Mesenchymal stem cell (in vitro differentiated cells and primary cell): ENCODE results near the gene SLC16A8.

ENCODE experiments used
- DNase-seq: peaks from one replicate; pipeline ENCODE4 v3.0.0-alpha.2; 2013
- H2AFZ ChIP-seq: one replicate; pipeline ENCODE4 v1.6.1; 2013; ENCODE audit warnings: low read depth, mild to moderate bottlenecking, control low read depth, inconsistent platforms, low read length, moderate library complexity
- H2AK5ac ChIP-seq: 2 replicates; pipeline ENCODE4 v1.6.1; 2013; ENCODE audit warnings: low read length, moderate library complexity, mild to moderate bottlenecking, inconsistent platforms; ENCODE audit not compliant: severe bottlenecking
- H2BK120ac ChIP-seq: one replicate; pipeline ENCODE4 v1.6.1; 2013; ENCODE audit warnings: low read depth, mild to moderate bottlenecking, inconsistent platforms, low read length, moderate library complexity
- H2BK12ac ChIP-seq, 2 experiments: one replicate each; pipeline ENCODE4 v1.6.1; 2013; ENCODE audit warnings: inconsistent platforms in 2 of 2, low read length in 2 of 2, mild to moderate bottlenecking in 2 of 2, moderate library complexity in 2 of 2, control low read depth in 1 of 2
- H2BK15ac ChIP-seq: one replicate; pipeline ENCODE4 v1.6.1; 2013; ENCODE audit warnings: mild to moderate bottlenecking, low read depth, inconsistent platforms; ENCODE audit not compliant: poor library complexity, severe bottlenecking
- H2BK5ac ChIP-seq: 2 replicates; pipeline ENCODE4 v1.6.1; 2013; ENCODE audit warnings: low read depth, mild to moderate bottlenecking, low read length, control low read depth, inconsistent platforms; ENCODE audit not compliant: poor library complexity, severe bottlenecking
- H3K14ac ChIP-seq, 2 experiments: one replicate each; pipeline ENCODE4 v1.6.1; 2013; ENCODE audit warnings: inconsistent platforms in 2 of 2, low read length in 2 of 2, control low read depth in 1 of 2, mild to moderate bottlenecking in 1 of 2, moderate library complexity in 1 of 2
- H3K18ac ChIP-seq, 2 experiments: one replicate each; pipeline ENCODE4 v1.6.1; 2013; ENCODE audit warnings: inconsistent platforms in 2 of 2, low read length in 2 of 2, control low read depth in 1 of 2, low read depth in 1 of 2, mild to moderate bottlenecking in 1 of 2
- H3K23ac ChIP-seq, 2 experiments: one replicate each; pipeline ENCODE4 v1.6.1; 2013; ENCODE audit warnings: inconsistent platforms in 2 of 2, low read length in 2 of 2, mild to moderate bottlenecking in 2 of 2, moderate library complexity in 2 of 2, control low read depth in 1 of 2
- H3K27ac ChIP-seq: 2 replicates; pipeline ENCODE4 v1.5.1; 2013; ENCODE audit warnings: mild to moderate bottlenecking, moderate library complexity, low read length, control low read depth, inconsistent platforms; ENCODE audit not compliant: poor library complexity, severe bottlenecking
- H3K27me3 ChIP-seq, 2 experiments: 2 replicates each; pipeline versions ENCODE4 v1.6.1 to v1.7.0; 2013; ENCODE audit warnings: low read length in 2 of 2, mild to moderate bottlenecking in 2 of 2, moderate library complexity in 2 of 2, control low read depth in 1 of 2, inconsistent platforms in 1 of 2; ENCODE audit not compliant: control insufficient read depth in 1 of 2, insufficient read depth in 1 of 2
- H3K36me3 ChIP-seq, 2 experiments: 2 replicates each; pipeline versions ENCODE4 v1.6.1 to v1.7.0; 2013; ENCODE audit warnings: low read length in 2 of 2, control low read depth in 1 of 2, inconsistent platforms in 1 of 2, low read depth in 1 of 2, mild to moderate bottlenecking in 1 of 2; ENCODE audit not compliant: insufficient read depth in 2 of 2, control insufficient read depth in 1 of 2
- H3K4ac ChIP-seq, 2 experiments: one replicate each; pipeline ENCODE4 v1.6.1; 2013; ENCODE audit warnings: inconsistent platforms in 2 of 2, low read length in 2 of 2, mild to moderate bottlenecking in 2 of 2, moderate library complexity in 2 of 2, control low read depth in 1 of 2, low read depth in 1 of 2
- H3K4me1 ChIP-seq: 2 replicates; pipeline ENCODE4 v1.6.1; 2013; ENCODE audit warnings: low read depth, low read length, control low read depth; ENCODE audit not compliant: control insufficient read depth, insufficient read depth
- H3K4me2 ChIP-seq: 2 replicates; pipeline ENCODE4 v1.6.1; 2013; ENCODE audit warnings: low read length, mild to moderate bottlenecking, inconsistent platforms; ENCODE audit not compliant: poor library complexity, severe bottlenecking
- H3K4me3 ChIP-seq, 2 experiments: 2 replicates each; pipeline versions ENCODE4 v1.5.1 to v1.7.0; 2013; ENCODE audit warnings: low read length in 2 of 2, mild to moderate bottlenecking in 2 of 2, control low read depth in 1 of 2, low read depth in 1 of 2; ENCODE audit not compliant: insufficient read depth in 1 of 2
- H3K79me1 ChIP-seq: replicated peaks from 2 replicates; pipeline ENCODE4 v1.6.1; 2013; ENCODE audit warnings: mild to moderate bottlenecking, control low read depth, low read length, inconsistent platforms; ENCODE audit not compliant: poor library complexity, severe bottlenecking
- H3K9ac ChIP-seq: 2 replicates; pipeline ENCODE4 v1.7.0; 2013; ENCODE audit warnings: mild to moderate bottlenecking, low read length, moderate library complexity
- H3K9me3 ChIP-seq: 2 replicates; pipeline ENCODE4 v1.7.0; 2013; ENCODE audit warnings: mild to moderate bottlenecking, low read length; ENCODE audit not compliant: control insufficient read depth
- H4K8ac ChIP-seq: one replicate; pipeline ENCODE4 v1.6.1; 2013; ENCODE audit warnings: inconsistent platforms, mild to moderate bottlenecking, low read length, moderate library complexity
- H4K91ac ChIP-seq: one replicate; pipeline ENCODE4 v1.6.1; 2013; ENCODE audit warnings: mild to moderate bottlenecking, low read length, inconsistent platforms
- WGBS: methylation state at CpG from one replicate; pipeline ENCODE4 v1.1.7; 2013; ENCODE audit warnings: mixed read lengths; 5-methylcytosine and 5-hydroxymethylcytosine counted together

Gene SLC16A8

DNA sequence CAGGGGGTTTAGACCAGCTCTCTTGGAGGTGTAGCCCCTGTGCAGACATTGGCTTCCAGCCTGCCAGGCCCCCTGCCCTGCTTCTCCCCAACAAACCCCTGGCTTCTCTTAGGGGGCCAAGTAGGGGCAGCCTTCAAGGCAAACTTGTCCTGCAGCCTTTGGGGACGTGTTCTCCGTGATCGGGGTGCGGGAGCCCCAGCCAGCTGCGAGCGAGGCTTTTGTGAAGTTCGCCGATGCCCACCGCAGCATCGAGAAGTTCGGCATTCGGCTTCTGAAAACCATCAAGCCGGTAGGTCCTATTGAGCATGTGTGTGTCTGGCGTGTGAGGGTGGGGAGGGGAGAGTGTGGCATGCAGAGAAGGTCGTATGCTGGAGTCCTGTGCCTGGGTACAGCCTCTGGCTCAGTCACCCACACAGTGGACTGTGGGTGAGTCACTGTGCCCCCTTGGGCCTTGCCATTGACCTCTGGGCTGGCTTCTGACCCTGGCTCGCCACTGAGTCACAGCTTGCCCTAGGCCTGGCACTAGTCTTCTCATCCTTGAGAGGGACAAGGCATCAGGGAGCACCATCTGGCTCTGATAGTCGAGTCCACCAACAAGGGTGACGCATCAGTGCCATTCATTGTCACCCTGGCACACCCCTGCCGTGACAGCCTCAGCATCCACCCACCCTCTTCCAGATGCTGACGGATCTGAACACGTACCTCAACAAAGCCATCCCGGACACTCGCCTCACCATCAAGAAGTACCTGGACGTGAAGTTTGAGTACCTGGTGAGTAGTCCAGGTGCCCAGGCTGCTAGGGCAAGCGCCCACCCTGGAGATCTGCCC, 11.4 kb downstream of the SLC16A8 start:
- H2AFZ ChIP-seq: no peak overlapping the region
- no peak overlapping the region for H4K91ac ChIP-seq
- no peaks in the 10 kb centered on the region for H3K4me1 ChIP-seq
- no peak overlapping the region for H3K9ac ChIP-seq
- H2BK5ac ChIP-seq: no peak overlapping the region
- DNase-seq: no peak
- no peak overlapping the region for H3K4ac ChIP-seq
- H3K14ac ChIP-seq: no peak overlapping the region
- H2BK15ac ChIP-seq: no peak overlapping the region
- H3K4me3 ChIP-seq: no peak overlapping the region
- no peak overlapping the region for H3K23ac ChIP-seq
- H3K27ac ChIP-seq: no peak overlapping the region
- no peak overlapping the region for H2BK120ac ChIP-seq
- H3K9me3 ChIP-seq: no peaks in the 10 kb centered on the region
- 94% methylated on average over 25 of the region's 25 CpGs for WGBS
- H3K79me1 ChIP-seq: no peaks in the 10 kb centered on the region
- H4K8ac ChIP-seq: no peak overlapping the region
- H3K27me3 ChIP-seq: no peaks in the 10 kb centered on the region
- H3K4me2 ChIP-seq: no peak overlapping the region
- H2BK12ac ChIP-seq: no peak overlapping the region
- no peak overlapping the region for H3K18ac ChIP-seq
- H2AK5ac ChIP-seq: no peak overlapping the region
- peaks cover 0 to 93% of the 10 kb centered on the region in 2 experiments for H3K36me3 ChIP-seq

DNA sequence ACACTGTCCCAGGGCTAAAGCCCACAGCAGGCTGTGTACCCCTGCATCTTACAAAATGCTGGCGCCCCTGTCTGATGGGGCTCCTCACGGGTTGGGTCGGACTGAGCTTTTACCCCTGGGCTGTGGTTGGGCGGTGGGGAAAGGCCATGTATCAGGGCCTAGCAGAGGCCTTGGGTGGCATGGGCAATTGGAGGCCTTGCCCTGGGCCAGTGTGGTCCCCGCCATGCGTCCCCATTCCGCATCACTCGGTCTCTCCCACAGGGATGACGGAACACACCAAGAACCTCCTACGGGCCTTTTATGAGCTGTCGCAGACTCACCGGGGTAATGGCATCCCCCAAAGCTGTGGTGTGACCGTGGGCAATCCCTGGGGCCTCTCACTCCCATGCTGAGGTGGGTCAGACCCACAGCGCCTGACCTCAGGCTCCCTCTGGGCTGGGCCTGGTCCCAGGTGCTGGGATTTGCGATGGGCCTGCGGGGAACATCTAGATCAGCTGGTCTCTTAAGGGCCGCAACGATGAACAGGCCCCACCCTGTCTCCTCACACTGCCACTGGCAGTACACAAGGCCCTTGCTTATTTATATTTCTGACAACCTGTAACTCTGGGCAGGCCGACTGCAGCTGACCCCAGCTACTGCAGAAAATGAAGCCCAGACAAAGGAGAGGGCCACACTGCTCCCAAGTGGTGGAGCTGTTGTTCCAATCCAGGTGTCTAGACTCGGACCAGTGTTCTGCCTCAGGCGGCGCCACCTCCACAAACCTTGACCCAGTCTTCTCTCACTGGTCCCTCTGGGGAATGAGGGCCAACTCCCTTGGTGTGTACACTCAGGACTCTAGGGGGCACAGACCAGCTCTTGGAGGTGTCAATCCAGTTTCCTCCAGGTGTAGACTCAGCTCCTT, 12.3 kb downstream of the SLC16A8 start:
- no peak for DNase-seq
- no peak overlapping the region for H2AK5ac ChIP-seq

DNA sequence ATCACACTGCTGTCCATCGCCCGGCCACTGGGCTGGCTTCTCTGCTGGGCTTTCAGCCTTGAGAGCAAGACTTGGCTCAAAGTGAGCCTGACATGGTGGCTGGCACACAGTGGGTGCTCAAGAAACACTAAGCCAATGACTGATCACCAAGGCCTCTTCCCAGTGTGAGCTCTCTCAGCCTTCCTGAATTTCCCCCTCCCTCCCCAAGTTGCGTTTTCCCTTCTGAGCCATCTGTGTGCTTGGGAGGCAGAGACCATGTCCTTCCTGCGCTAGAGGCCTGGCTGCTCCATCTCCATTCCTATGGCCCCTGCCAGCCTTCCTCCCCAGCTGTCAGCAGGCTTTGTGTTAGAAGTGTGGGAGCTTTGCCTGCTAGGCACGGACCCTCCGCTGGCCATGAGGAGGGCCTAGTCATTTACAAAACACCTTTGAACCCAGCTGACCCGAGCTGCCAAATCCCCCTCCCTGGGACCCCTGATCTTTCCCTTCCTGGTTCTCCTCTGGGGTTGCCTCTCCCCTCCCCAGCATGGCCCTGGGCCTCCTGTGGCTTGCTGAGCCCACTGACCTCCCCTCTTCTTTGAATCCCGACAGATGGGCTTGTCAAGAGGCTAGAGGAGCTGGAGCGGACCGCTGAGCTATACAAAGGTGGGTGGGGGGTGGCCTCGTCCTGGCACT, 13.6 kb downstream of the SLC16A8 start:
- no peak overlapping the region for H3K4ac ChIP-seq
- no peak overlapping the region for H3K4me2 ChIP-seq
- H4K8ac ChIP-seq: no peak overlapping the region
- no peak overlapping the region for H2AK5ac ChIP-seq
- H3K23ac ChIP-seq: no peak overlapping the region
- H3K4me3 ChIP-seq: no peak overlapping the region
- no peak overlapping the region for H2BK12ac ChIP-seq
- no peak overlapping the region for H2BK5ac ChIP-seq
- no peak overlapping the region for H2BK15ac ChIP-seq
- no peaks in the 10 kb centered on the region for H3K4me1 ChIP-seq
- peaks cover 4 to 97% of the 10 kb centered on the region in 2 experiments for H3K36me3 ChIP-seq
- H3K79me1 ChIP-seq: no peaks in the 10 kb centered on the region
- H2BK120ac ChIP-seq: no peak overlapping the region
- 96% methylated on average over 10 of the region's 11 CpGs for whole genome bisulfite sequencing
- H3K9ac ChIP-seq: no peak overlapping the region
- no peak overlapping the region for H4K91ac ChIP-seq
- no peaks in the 10 kb centered on the region for H3K27me3 ChIP-seq
- no peak overlapping the region for H3K18ac ChIP-seq
- H2AFZ ChIP-seq: no peak overlapping the region
- H3K14ac ChIP-seq: no peak overlapping the region
- H3K9me3 ChIP-seq: no peaks in the 10 kb centered on the region
- no peak overlapping the region for H3K27ac ChIP-seq
- DNase-seq: no peak

More for the DNA sequence above, 12.3 kb downstream of the SLC16A8 start:
- Histone ChIP-seq H3K23ac (no peak overlapping the region), H3K18ac (no peak overlapping the region), H3K27ac (no peak overlapping the region), H3K79me1 (no peaks in the 10 kb centered on the region), H2BK12ac (no peak overlapping the region), H3K14ac (no peak overlapping the region), H3K9ac (no peak overlapping the region), H3K27me3 (no peaks in the 10 kb centered on the region), H3K4me2 (no peak overlapping the region), H2BK15ac (no peak overlapping the region), H3K9me3 (no peaks in the 10 kb centered on the region), H3K36me3 (peaks cover 0 to 95% of the 10 kb centered on the region in 2 experiments), H2BK5ac (no peak overlapping the region), H3K4me3 (no peak overlapping the region), H2BK120ac (no peak overlapping the region), H4K91ac (no peak overlapping the region), H2AFZ (no peak overlapping the region), H3K4me1 (no peaks in the 10 kb centered on the region), H4K8ac (no peak overlapping the region), H3K4ac (no peak overlapping the region)
- 96% methylated on average over 22 of the region's 22 CpGs for WGBS
